Measurements from ENCODE around the gene PEAK1.

The PEAK1 gene

DNA sequence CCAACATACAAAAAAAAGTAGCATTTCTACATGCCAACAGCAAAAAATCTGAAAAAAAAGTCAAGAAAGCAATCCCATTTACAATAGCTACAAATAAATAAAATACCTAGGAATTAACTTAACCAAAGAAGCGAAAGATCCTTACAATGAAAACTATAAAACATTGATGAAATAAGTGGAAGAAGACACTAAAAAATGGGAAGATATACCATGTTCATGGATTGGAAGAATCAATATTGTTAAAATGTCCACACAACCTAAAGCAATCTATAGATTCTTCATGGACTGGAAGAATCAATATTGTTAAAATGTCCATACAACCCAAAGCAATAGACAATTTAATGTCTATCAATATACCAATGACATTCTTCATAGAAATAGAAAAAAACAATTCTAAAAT is 21.0 kb downstream of the PEAK1 start:
- no peak for DNase-seq

DNA sequence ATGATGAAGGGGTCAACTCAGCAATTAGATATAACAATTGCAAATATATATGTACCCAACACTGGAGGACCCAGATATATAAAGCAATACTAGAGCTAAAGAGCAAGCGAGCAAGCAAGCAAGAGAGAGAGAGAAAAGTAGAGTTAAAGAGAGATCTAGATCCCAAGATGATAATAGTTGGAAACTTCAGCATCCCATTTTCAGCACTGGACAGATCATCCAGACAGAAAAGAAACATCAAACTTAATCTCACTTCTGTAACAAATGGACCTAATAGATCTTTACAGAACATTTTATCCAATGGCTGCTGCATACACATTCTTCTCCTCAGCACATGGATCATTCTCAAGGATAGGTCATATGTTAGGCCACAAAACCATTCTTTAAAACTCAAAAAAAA is 23.2 kb downstream of the PEAK1 start:
- no peak for DNase-seq

DNA sequence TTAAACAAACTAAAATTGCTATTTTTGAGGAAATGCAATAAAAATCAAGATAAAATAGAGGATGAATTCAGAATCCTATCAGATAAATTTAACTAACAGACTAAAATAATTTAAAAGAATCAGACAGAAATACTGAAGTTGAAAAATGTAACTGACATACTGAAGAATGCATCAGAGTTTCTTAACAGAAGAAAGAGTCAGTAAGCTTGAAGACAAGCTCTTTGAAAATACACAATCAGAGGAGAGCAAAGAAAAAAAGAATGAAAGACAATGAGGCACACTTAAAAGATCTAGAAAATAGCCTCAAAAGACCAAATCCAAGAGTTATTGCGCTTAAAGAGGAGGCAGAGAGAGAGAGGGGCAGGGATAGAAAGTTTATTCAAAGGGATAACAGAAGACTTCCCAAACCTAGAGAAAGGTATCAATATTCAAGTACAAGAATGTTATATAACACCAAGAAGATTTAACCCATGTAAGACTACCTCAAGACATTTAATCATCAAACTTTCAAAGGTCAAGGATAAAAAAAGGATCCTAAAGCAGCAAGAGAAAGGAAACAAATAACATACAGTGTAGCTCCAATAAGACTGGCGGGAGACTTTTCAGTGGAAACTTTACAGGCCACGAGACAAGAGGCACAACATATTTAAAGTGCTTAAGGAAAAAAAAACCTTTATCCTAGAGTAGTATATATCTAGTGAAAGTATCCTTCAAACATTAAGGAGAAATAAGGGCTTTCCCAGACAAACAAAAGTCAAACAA is 24.7 kb downstream of the PEAK1 start:
- DNase-seq = no peak

DNA sequence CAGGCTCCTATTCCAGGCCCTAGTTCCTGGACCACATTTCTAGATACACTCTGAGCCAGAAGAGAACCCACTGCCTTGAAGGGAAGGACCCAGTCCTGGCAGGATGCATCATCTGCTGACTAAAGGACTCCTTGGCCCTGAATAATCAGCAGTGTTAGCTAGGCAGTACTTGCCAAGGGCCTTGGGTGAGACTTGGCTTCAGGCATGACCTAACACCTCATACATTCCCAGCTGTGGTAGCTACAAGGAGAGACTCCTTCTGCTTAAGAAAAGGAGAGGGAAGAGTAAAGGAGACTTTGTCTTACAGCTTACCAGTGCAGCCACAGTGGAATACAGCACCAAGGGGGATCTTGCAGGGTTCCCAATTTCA is 26.4 kb downstream of the PEAK1 start:
- no peak for DNase-seq

DNA sequence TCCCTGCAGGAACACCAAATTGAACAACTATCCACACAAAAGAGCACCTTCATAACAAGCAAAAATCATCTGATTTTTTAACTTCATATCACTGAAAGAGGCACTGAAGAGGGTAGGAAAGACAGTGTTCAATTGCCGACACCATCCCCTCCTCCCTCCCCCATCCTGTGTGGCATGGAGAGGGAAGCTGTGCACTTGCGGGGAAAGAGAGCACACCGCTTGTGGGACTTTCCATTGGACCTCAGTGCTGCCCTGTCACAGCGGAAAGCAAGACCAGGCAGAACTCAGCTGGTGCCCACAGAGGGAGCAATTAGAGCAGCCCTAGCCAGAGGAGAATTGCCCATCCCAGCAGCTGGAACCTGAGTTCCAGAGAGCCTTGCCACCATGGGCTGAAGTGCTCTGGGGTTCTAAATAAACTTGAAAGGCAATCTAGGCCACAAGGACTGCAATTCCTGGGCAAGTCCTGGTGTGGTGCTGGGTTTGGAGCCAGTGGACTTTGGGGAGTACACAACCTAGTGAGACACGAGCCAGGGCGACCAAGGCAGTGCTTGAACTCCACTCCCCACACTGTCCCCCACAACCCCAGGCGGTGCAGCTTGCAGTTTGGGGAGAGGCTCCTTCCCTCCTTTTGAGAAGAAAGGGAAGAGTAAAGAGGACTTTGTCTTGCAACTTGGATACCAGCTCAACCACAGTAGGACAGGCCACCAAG is 27.0 kb downstream of the PEAK1 start:
- no peak for DNase-seq

DNA sequence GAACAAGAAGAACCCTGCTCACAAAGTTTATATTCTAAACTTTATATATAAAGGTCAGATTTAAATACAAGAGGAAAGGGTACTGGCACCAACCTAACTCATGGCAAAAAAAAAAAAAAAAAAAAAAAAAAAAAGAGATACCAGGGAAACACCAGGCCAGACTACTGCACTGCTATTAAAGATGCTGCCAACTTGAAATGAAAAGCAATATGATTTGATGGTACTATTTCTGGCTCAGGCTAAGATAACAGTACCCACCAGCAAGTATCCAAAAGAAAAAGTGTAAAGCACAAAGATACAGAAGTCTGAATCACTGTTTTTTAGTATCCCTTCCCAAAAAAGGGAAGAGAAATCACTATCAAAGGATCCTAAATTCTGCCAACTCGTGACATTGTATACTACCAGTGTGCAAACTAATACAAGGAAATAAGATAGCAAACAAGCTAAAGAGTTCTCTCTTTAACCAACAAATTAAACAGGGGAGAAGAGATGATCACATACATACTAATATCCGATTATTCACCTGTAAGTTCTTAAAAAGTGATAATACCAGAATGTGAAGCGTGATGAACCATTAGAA is 28.4 kb downstream of the PEAK1 start:
- no peak for DNase-seq

DNA sequence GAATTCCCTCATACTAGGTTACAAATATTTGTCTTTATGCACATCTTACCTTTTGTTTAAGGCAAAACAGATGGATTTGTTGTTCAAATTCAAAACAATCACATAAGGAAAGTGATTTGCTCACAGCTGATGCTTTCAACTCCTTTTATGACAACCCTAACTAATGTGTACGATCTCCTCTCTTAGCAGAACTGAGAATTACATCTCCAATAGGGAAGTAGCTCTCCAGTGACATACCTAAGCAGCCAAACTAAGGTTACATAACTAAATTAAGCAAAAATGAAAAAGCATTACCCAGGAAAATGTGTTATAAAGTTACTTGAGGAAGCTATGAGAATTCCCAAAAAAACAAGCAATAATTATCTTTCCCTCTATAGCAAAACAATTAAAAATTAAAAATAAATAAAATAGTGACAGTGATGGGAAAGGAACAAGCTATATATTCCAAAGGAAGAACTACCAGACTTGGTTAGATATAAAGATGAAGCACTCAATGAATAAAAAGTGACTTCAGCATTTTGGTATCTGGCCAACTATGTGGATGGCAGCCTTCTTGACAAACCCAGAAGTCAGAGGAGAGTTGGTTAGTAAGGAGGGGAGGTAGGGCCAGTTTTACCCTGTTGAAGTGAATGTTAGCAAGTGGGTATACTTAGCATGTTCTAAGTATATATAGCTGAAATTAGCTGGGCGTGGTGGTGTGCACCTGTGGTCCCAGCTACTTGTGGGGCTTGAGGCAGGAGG is 32.4 kb downstream of the PEAK1 start:
- DNase-seq = no peak

DNA sequence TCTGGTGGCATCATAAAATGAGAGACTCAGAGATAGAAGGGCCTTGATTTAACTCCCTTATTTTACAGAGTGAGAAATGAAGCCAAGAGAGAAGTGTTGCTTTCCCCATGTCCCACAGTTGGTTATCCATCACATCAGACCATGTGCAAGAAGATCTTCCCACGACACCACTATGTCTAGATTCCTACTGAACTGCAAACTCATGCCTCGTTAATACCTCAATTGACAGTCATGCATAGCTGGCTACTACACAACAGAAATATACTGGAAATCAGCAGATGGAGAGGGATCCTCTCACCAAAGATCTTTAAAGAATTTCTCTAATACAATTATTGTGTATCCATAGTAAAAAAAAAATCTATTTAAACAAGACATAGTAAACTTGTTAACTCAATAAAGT is 33.3 kb downstream of the PEAK1 start:
- no peak for DNase-seq

DNA sequence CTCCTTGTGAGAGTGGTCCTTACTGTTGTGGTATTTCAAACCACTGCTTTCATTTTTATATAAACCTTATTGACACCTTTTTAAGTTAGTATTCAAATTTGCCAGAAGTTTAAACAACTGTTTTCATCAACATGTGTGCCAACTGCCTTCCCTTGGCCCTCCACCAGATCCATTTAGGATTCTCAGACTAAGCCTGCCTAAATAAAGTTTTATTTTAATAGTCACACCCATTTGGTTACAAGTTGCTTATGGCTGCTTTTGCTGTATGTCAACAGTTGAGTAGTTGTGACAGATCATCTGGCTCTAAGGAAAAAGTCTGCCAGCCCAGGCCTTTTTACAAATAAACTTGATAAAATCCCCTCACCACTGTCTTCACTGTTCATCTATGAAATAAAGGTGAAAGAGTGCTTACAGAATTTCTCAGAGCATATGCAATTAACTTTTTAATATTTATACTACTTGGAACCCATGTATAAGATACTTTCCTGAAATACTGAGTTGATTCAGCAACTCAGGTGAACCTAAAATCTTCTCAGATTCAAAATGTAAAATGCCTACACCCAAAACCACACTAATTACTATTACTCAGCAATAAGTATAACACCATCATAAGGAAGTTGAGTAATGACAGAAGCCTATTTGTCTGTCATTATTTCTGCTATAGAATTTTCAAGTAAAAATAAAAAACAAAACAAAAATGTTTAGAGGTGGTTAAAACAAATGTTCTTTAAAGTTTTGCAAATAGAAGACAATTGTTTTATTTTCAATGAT is 35.1 kb downstream of the PEAK1 start:
- no peak for DNase-seq

DNA sequence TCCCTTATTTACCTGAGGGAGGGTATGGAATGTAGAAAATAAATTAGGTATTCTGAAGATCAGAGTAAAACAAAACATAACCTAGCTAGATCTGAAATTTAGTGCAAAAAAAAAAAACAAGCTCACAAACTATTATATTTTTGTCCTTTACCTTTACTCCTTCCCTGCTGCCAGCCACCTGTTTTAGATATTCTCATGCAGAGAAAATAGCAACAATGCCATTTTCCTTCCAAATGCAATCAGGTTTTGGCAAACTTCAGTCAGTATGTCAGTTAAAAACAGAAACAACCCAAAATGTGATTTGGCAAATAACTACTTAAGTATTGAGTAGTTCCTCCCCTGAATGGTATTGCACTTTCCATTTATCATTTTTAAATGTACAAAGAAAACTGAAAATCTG is 35.8 kb downstream of the PEAK1 start:
- no peak for DNase-seq

DNA sequence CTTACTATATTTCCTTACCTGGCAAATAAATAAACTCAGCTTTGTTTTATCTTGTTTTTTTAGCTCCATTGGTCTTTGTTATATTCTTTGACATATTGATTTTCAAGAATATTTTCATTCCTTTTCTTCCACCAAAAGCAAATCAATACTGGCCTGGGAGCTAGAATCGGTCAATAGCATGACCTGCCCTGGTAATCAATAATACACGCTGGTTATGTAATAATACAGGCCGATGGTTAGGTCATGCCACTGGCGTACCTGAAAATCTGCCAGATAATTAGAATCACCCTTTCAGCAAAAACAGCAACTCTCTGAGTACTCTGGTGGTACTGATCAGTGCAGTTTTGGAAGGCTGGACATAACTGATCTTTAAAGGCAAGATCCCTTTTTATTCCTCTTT is 39.9 kb downstream of the PEAK1 start:
- no peak for DNase-seq

DNA sequence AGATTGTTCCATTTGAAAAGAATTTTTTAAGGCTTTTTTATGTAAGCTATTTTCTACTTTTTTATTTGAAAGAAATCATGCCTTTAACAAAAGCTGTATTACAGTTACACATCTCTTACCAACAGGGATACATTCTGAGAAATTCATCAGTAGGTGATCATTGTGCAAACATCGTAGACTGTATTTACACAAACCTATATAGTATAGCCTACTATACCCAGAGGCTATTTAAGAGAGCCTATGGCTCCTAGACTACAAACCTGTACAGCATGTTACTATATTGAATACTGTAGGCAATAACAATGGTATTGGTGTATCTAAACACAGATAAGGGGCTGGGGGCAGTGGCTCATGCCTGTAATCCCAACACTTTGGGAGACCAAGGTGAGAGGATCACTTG is 43.1 kb downstream of the PEAK1 start:
- no peak for DNase-seq

DNA sequence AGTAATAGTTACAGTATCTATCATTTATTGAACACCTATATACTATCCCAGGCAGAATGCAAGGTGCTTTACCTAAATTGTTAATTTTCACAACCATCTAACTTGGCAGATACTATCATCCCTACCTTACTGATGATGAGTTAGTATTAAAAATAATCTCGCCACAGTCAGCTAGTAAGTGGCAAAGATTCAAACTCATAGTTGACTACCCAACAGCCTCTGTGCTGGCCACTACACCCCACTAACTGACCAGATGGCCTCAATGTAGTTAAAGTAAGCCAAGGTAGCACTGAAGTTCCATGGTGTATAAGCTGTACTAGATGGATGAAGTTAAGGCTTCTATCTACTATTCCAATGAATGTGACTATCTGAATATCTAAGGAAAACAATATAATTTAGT is 44.8 kb downstream of the PEAK1 start:
- no peak for DNase-seq

DNA sequence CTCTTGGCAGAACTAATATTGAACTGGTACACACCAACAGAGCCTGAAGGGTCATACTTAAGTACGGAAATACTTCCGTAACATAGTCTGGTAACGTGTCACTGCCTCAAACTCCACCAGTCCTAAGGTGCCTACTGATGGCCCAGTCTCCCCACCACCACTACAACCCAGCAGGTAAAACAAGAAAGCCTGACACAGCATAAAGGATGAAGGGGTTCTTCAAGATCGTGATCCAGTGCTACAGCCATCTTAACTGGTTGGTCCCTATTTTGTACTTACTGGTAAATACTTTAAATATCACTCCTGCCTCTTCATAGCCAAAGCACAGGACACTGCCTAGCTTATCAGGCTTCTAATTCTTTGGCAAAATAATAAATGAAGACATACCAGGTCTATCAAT is 46.5 kb downstream of the PEAK1 start:
- DNase-seq = no peak

DNA sequence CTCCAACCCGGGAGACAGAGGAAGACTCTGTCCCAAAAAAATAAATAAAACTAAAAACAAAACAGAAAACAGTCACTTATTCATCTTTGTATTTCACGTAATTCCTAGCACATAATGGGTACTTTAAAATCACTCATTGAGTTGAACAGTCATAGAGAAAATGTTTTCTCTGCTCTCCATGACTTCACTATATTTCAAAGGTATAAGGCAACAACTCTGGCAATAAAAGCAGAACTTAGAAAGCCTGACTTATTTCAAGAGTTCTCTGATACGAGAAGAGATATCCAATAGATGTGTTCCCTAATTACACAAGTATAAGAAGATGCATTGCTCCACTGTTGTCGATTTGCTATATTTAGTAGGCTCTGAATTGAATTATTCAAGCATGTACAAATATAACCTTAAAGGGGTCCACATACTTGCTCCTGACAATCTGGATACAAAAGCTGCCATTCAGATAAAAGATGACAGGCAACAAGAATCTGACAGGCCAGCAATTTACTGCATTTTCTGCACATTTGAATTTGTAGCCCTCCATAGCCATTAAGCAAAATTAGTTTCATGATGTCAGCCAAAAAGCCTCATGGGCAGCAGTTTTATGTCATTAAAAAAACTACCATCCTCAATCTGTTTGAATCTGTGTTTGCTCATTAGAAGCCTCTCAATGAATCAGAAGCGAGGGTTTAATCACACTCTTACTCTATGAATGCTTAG is 47.9 kb downstream of the PEAK1 start:
- no peak for DNase-seq

DNA sequence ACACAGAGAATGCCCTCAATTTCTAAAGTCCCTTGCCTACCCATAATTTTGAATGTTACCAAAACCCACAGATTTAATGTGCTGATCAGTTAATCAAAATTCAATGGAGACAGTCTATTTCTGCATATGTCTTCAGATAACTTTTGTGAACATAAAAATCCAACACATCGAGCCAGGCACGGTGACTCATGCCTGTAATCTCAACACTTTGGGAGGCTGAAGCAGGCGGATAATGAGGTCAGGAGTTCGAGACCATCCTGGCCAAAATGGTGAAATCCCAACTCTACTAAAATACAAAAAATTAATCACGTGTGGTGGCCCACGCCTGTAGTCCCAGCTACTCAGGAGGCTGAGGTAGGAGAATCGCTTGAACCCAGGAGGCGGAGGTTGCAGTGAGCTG is 49.3 kb downstream of the PEAK1 start:
- no peak for DNase-seq

DNA sequence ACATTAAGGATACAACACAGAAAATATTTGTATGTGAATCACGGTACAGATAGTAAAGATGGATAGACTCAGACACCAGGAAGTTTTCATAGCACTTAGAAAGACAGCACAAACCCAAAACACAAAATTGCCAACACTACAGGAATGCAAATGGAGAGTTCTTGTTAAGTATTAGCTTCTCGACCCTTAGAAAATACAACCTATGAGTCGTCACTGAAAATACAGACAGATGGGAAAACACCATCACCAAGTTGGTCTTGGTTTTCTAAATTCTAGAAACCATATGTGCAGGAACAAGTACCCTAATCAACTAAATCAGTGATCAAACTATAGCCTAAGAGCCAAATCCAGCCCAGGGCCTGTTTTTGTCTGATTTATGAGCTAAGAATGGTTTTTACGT is 50.7 kb downstream of the PEAK1 start:
- no peak for DNase-seq

DNA sequence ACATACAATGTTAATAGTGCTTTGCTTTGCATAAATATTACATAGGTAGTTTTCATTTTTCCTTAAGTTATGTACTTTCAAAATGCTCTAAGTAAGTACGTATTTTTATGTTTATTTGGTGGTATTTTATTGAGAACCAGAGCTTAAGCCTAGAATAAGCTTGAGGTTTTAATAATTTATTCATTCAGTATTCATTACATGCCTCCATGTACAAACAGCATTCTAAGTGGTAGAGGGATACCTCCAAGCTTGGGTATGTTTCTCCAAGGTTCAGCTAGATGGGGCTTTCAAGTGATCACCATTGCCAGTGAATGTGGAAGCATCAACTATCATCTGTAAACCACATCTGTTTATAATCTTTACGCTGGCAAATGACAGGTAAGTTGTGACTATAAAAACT is 52.3 kb downstream of the PEAK1 start:
- DNase-seq = no peak

DNA sequence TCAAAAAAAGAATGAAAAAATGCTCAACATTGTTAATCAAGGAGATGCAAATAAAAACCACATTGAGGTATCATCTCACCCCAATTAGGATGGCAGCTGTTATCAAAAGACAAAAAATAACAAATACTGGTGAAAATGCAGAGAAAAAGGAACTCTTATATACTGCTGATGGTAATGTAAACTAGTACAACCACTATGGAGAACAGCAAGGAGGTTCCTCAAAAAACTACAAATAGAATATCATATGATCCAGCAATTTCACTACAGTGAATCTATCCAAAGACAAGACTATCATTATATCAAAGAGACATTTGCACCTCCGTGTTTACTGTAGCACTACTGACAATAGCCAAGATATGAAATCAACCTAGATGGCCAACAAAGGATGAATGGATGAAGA is 58.4 kb downstream of the PEAK1 start:
- DNase-seq = no peak

DNA sequence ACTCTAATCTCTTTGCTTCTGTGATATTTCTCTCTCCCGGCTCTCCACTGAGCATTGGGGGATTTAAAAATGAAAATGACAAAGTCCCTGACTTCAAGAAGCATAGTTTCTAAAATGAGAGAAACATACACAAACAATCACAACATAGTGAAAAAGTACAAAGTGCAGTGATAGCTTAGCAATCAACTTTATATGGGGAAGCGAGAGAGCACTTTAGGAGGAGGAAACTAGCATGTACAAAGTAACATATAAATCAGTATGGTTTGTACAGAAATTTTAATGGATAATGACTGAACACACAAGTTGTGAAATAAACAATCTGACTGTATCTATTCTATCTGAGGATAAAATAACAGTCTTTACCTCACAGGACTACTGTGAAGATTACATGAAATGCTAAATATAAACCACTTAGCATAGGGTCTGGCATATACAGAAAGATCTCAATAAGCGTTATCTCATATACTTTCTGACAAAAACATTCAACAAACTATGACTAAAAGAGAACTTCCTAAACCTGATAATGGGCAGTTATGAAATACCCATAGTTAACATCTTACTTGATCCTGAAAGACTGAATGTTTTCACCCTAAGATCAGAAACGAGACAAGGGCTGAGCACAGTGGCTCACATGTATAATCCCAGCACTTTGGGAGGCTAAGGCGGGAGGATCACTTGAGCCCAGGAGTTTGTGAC is 61.2 kb downstream of the PEAK1 start:
- DNase-seq = no peak

DNA sequence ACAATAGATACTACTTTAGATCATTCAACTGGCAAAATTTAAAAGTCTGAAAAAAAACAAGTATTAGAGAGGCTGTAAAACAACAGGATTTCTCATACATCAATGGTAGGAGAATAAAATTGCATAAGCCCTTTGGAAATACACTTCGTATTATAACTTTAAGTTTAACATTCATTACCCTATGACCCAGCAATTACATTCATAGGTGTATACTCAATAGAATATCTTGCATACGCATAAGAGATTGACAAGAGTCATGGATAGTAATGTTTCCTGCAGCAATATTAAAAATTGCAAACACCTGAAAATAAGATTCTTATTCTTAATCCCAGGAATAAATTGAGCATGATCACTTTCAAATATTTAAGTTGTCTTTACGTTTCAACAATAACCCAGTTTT is 63.6 kb downstream of the PEAK1 start:
- DNase-seq = no peak

DNA sequence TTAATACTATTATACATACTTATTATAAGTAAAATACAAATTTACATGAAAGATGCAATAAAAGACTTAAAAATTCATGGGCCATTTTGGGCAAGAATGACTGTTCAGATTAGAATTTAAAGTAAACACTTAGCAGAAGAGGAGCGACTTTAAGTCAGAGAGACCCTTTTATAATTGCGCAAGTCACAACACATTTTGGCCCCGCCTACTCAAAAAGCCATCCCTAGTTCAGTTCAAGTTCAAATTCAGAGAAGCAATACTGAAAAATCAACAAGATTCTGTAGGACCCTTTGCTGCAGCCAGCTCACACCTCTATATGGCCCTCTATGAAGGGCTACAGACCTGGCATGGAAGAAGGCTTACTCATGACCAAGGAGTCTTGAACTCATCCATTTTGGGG is 64.6 kb downstream of the PEAK1 start:
- DNase-seq = no peak

All from stimulated activated naive CD4-positive, alpha-beta T cell (primary cell).